RCC 7860 (cell line): ENCODE results near the gene OR8G5.

Experiments
- DNase-seq: peaks from one replicate; pipeline ENCODE4 v3.0.0-alpha.2; 2015; ENCODE audit warnings: low spot score
- FAIRE-seq: peaks from 2 replicates; lab custom pipeline; 2012; peaks lifted over from hg19 to GRCh38; lab: Jason Lieb, UNC

OR8G5 gene

DNA sequence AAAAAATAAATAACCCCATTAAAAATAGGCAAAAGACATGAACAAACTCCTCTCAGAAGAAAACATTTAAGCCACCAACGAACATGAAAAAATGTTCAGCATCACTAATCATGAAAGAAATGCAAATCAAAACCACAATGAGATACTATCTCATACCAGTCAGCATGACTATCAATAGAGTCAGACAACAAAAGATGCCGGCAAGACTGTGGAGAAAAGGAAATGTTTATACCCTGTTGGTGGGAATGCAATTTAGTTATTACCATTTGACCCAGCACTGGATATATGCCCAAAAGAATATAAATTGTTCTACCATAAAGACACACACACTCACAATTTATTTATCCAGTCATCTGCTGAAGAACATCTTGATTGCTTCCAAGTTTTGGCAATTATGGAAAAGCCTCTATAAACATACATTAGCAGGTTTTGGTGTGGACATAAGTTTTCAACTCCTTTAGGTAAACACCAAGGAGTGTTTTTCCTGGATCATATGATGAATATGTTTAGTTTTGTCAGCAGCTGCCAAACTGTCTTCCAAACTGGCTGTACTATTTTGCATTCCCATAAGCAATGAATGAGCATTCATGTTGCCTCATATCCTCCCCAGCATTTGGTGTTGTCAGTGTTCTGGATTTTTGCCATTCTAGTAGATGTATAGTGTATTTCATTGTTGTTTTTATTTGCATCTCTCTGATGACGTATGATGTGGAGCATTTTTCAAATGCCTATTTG, 29.6 kb downstream of the OR8G5 start:
- DNase-seq: no peak
- no peak for FAIRE-seq

DNA sequence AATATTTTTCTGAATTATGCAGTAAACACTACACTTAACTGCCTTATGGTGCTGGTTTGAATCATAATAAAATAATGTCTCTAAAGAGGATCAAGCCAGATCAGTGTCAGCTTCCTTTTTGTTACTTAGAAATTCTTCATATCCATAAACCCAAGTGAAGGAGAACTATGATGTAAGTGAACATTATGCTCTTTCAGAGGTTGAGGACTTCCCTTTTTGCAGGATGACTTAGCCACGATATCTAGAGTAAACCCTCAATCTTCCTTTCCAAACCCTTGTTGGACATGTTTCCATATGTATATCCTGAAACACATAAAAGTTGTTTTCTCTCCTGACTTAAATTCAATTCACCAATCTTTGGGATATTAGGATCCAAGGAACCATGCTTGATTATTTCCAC, 38.5 kb downstream of the OR8G5 start:
- no peak for DNase-seq
- FAIRE-seq: no peak

DNA sequence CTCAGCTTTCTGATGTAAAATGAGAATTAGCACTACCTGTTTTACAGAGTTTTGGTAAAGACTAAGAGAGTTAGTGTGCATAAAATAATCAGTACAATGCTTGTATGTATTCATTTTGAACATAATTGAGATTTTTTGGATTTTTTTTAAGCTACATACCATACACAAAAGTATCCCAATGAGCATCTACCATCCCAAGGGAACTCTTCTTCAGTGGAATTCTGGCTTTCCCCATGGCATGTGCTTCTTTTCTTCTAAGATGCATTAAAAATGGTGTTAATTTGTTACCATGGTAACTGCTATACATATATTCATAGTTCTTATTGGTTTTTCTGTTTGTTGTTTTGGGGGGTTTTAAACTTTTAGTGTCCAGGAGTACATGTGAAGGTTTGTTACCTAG, 39.8 kb downstream of the OR8G5 start:
- no peak for DNase-seq
- FAIRE-seq: no peak

DNA sequence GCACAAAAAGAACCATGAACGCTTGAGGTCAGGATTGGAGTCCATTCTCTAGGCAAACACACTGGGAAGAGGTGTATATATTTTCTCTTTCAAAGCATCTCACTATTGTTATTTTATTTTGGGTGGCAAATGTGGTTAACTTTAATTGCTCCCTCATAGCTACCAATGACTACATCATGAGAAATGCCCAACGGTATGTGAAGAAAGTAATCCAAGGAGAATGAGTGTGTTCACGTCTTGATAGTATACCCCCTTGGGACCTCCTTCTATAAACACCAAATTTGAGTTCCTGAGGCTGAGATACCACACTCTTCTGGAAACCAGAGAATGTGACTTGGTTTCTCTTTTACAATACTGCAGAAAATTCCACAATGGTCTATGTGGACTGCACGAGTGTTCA, 41.7 kb downstream of the OR8G5 start:
- FAIRE-seq: no peak
- no peak for DNase-seq

DNA sequence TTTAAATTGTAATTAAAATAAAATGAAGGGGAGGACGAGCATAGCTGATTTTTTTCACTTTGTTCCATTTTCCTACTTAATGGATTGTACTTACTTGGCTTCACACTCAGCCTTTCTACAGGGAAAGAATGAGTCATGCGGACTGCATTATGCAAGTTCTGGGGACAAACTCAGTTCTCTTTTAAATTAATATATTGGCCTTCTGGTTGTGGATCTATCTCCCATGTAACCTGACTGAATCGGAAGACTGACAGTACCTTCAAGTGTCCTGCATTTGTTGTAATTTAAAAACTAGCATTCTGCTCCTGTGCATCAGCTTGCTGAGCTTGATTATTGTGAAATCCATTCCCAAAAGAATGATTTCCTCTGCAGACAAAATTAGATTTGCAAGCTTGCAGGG, 45.4 kb downstream of the OR8G5 start:
- DNase-seq (no peak), FAIRE-seq (no peak)

DNA sequence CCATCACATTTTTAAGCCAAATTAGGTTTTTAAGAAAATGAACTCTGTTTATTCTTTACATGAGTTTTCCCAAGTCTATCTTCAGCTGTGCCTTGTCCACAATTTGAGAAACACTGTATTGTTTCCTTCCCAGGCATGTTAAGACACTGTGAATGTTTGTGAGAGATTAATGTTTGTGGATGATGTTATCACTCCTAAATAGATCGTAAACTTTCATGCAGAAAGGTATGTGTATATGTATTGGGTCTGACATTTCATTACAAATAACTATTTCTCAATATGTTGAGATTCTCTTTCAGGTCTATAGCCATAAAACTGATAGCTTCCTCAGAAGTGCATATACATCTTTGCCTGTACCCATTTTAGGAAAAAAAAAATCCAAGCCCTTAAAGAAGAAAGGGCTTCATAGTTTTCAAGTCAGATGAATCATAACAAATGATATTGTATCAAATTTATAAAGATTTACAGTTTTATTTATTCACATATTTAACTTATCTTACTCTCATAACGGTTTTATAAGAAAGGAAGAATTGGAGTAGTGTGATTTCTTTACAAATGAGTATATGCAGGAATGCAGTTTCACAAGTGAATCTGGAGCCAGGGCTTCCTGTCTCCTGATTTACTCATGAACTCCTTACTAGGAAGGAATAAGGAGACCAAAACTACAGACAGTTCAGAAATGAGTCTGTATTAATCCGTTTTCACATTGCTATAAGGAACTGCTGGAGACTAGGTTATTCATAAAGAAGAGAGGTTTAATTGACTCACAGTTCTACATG, 46.4 kb downstream of the OR8G5 start:
- DNase-seq (no peak), FAIRE-seq (no peak)

DNA sequence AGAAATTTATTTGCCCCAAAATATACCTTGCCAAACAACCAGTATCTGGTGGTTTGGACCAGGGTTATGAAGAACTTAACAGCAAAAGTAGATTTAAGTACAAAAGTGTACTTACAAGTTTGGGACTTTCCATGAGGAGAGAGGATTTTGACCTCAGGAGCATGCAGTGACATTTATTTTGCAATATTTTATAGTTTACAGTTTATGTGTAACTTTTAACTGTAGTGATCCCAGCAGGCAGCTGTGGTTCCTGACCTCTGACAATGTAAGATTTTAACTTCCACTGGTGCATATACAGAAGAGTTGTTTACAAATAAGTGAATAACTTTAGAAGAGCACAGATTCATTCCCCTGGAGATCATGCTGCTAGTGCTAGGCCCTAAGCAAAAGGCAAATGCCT, 50.9 kb downstream of the OR8G5 start:
- no peak for DNase-seq
- FAIRE-seq: no peak

DNA sequence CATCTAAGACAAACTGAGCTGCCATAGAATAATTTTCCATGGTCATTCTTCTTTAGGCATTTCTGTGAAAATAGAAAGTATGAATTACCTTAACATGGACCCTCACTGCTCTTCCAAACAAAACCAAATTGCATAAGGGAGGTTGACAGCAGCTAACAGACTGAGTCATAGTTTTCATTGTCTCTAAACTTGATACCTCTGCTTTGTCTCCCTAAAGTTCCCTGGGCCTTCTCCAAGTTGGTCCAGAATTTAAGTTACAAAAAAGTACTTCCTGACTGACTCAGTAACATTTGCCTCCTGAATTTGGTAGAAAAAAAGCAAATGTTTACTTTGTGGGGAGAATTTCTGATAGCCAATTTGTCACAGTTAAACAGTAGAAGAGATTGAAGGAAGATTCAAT, 54.5 kb downstream of the OR8G5 start:
- FAIRE-seq (no peak), DNase-seq (no peak)

DNA sequence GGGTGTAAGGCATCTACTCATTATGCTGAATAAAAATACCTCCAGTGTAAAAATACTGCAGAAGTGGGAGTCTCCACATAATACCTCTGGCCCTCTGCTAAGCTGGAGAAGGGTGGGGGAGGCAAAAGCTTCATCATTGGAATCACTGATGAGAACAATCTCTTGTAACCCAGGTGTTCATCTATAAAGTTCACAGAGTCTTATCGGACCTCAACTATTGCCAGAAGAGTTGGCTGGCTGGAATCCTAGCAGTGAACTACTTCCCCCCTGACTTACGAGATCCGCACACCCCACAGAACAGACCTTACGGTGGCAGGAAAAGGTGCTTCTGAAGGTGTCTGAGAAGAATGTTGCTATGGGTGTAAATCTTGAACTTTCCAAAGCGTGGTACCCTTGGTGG, 55.1 kb downstream of the OR8G5 start:
- no peak for DNase-seq
- FAIRE-seq: no peak

DNA sequence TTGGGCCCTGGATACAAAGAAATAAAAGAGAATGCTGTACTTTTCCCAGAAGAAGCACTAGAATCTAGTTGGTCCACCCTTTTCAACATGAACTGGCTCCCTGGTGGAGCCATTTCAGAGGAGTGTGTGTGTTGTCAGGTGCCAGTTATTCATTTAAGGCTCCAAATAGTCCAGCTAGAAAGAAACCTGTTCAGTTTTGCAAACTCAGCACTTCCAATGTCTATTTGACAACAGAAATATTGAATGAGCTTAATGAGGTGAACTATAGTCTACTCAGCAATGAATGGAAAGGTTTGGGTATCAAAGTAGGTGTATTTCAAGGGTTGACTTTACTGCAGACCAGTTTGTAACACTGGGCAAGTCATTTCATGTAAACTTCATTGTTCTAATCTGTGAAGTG, 55.5 kb downstream of the OR8G5 start:
- no peak for FAIRE-seq
- DNase-seq: no peak

DNA sequence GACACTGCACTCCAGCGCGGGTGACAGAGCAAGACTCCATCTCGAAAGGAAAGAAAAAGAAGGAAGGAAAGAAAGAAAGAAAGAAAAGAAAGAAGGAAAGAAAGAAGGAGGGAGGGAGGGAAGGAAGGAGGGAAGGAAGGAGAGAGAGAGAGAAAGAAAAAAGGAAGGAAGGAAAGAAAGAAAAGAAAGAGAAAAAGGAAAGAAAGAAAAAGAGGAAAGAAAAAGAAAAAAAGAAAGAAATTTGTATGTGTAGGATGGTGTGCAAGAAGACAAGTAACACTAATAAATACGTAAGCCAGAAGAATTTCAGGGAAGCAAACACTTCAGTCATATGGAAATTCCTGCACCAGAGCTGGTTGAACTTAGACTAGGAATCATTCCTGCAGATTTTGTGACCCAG, 57.0 kb downstream of the OR8G5 start:
- FAIRE-seq (no peak), DNase-seq (no peak)

DNA sequence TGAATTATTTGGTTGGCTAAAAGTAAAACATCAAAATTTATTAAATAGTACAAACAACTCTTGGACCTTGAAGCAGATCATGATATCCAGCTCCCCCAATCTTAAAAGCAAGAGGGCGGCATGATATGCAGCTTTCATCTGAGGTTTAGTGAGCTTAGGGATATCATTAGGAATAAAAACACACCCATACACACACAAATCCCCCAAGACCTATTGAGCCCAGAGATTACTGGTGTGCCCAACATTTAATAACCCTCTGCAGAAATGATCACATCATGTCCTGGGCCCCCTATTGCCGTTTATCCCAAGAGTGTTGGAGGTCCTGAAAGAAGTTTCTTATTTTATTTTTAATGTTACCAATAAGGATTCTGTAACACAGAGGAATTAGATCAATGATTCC, 57.7 kb downstream of the OR8G5 start, which contains the start of gene OR8D1:
Gene OR8D1 (minus strand): TSS at position 101 of the 400 bp plus-strand sequence. CDS start 3,183 bp downstream, outside the sequence.
- no peak for DNase-seq
- no peak for FAIRE-seq

DNA sequence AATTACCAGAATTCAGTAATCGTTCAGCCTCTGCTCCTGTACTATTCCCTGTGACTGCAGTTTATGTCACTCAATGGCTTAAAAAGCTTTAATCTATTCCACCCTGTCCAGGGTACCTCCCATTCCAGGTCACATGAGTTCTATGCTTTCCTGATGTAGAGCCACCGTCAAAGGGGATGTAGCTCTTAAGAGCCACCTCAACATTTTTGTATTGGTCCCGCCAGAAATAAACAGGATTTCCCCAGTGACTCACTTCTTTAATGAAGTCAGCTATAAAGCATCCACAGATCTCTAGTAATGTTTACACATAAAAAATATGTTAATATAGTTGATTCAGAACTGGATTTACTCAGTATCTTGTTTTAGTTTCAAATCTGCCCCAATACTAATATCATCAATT, 58.9 kb downstream of the OR8G5 start:
- DNase-seq (no peak), FAIRE-seq (no peak)
